GM12801 (cell line): ENCODE results near the gene MLPH.

Experiments
- TF ChIP-seq, protein P1 (sequence below): IDR thresholded peaks from one replicate; pipeline ENCODE4 v1.5.1; 2011; ENCODE audit warnings: control low read depth; ENCODE audit not compliant: insufficient read length; ENCODE audit errors: extremely low read depth

The MLPH gene

GRCh38 chr2:237446338-237446665, 40.7 kb upstream of the MLPH start:
- TF ChIP-seq, protein P1, sequence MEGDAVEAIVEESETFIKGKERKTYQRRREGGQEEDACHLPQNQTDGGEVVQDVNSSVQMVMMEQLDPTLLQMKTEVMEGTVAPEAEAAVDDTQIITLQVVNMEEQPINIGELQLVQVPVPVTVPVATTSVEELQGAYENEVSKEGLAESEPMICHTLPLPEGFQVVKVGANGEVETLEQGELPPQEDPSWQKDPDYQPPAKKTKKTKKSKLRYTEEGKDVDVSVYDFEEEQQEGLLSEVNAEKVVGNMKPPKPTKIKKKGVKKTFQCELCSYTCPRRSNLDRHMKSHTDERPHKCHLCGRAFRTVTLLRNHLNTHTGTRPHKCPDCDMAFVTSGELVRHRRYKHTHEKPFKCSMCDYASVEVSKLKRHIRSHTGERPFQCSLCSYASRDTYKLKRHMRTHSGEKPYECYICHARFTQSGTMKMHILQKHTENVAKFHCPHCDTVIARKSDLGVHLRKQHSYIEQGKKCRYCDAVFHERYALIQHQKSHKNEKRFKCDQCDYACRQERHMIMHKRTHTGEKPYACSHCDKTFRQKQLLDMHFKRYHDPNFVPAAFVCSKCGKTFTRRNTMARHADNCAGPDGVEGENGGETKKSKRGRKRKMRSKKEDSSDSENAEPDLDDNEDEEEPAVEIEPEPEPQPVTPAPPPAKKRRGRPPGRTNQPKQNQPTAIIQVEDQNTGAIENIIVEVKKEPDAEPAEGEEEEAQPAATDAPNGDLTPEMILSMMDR, result no peak

DNA sequence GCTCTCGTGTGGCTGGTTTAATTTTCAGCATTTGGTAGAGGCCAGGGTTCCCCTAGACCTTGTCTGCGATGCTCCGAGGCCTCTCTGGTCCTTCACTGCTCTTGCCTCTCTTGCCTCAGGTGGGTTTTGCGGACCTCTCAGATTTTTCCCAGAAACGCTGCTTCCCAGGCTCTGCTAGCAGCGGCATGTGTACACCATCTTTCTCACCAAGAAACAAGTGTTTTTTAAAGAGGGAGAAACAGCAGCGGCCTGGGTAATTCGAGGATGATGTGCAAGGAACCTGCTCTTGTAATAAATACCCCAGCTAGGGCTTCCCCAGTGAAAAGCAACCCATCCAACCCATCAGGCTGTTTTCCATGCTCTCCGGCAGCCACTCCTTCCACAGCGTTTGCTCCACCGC, 39.6 kb upstream of the MLPH start:
- TF ChIP-seq, protein P1, result no peak

DNA sequence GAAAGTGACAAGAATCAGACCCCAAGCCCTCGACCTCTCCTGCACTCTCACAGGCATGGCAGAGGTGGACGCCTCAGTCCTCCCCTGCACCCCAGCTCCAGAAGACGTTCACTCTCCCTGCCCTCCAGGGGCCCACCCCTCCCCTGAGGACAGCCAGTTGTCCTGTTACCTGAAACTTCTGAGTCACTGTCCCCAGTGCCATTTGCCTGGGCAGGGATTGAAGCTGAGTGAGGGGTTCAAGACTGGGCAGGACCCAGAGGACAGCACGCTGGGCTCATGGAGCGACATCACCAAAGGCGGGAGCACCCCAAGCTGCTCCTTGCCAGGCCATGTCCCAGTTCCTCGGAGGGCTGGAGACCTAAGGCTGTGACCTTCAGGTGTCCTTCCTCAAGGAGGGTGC, 38.9 kb upstream of the MLPH start:
- TF ChIP-seq, protein P1, result no peak

DNA sequence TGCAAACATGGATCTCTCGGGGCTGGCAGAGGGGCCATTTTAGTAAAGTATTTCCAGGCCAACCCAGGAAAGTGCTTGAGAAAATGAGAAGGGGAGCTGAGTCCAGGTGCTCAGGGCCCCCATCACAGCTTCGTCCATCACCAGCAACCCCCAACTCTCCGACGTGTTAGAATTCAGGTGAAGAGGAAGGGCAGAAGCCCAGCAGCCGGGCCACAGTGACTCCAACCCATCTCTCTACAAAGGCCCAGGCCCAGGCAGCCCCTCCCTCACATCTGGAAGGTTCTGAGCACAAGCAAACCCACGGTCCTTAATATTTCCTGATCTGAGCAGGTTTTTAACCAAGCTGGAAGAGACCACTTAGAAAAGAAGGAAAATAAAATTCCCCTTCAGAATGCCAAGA, 38.4 kb upstream of the MLPH start:
- TF ChIP-seq, protein P1, result no peak

- TF ChIP-seq, protein P1, result no peak
Measured at GRCh38 chr2:237449193-237449881, 37.7 kb upstream of the MLPH start.

- TF ChIP-seq, protein P1, result no peak
Measured at GRCh38 chr2:237450108-237450507, 36.9 kb upstream of the MLPH start.

GRCh38 chr2:237450583-237450982, 36.5 kb upstream of the MLPH start:
- TF ChIP-seq, protein P1, result no peak
